SIG-M5 treated with dmso at 0.1 percent for 504 hours (cell line): Measurements from ENCODE around the gene BCAR1.
"Not testable (repeated sequence)": the region's sequence is repeated elsewhere in the genome, so short reads cannot be mapped to it uniquely, and the experiment has no call there.

Experiments used
- DNase-seq: peaks from one replicate; lab custom pipeline; 2025; ENCODE audit not compliant: unreplicated experiment; lab: John Stamatoyannopoulos, UW

The BCAR1 gene

GRCh38 chr16:75206749-75207451 is 44.5 kb downstream of the BCAR1 start, which contains the start of gene CTRB2:
TSS of gene CTRB2 (minus strand) at chr16:75207161. CDS start at chr16:75207141, 20 bp downstream.
- no peak for DNase-seq

- not testable (repeated sequence) for DNase-seq
Measured at GRCh38 chr16:75205961-75206748, 45.3 kb downstream of the BCAR1 start.

GRCh38 chr16:75205438-75205837 is 46.0 kb downstream of the BCAR1 start:
- not testable (repeated sequence) for DNase-seq

- DNase-seq, result not testable (repeated sequence)
Measured at GRCh38 chr16:75204905-75205304, 46.5 kb downstream of the BCAR1 start.

- DNase-seq, result no peak
Measured at GRCh38 chr16:75204410-75204758, 47.0 kb downstream of the BCAR1 start.

- no peak for DNase-seq
Measured at GRCh38 chr16:75203667-75204409, 47.6 kb downstream of the BCAR1 start.

- no peak for DNase-seq
Measured at GRCh38 chr16:75203096-75203495, 48.3 kb downstream of the BCAR1 start.

- DNase-seq, result no peak
Measured at GRCh38 chr16:75202069-75202590, 49.3 kb downstream of the BCAR1 start.

- no peak for DNase-seq
Measured at GRCh38 chr16:75198135-75198600, 53.3 kb downstream of the BCAR1 start.

GRCh38 chr16:75197522-75198134 is 53.8 kb downstream of the BCAR1 start:
- DNase-seq, result no peak

- DNase-seq, result no peak
Measured at GRCh38 chr16:75196836-75197235, 54.6 kb downstream of the BCAR1 start.

- DNase-seq, result no peak
Measured at GRCh38 chr16:75195811-75196790, 55.3 kb downstream of the BCAR1 start.

- no peak for DNase-seq
Measured at GRCh38 chr16:75193730-75194444, 57.5 kb downstream of the BCAR1 start.

GRCh38 chr16:75193265-75193650 is 58.2 kb downstream of the BCAR1 start:
- DNase-seq, result no peak

GRCh38 chr16:75192606-75193264 is 58.7 kb downstream of the BCAR1 start:
- no peak for DNase-seq

- DNase-seq, result no peak
Measured at GRCh38 chr16:75189638-75190245, 61.7 kb downstream of the BCAR1 start.

- DNase-seq, result peak; percentile 35
Measured at GRCh38 chr16:75188832-75189477, 62.5 kb downstream of the BCAR1 start.

- peak; percentile 36 for DNase-seq
Measured at GRCh38 chr16:75181630-75182029, 69.8 kb downstream of the BCAR1 start.
